NCI-H446 treated with DMSO at 0.1 percent for 48 hours (cell line): ENCODE data around the gene RPTOR.

ENCODE experiments used
- DNase-seq: peaks from one replicate; lab custom pipeline; 2025; lab: John Stamatoyannopoulos, UW

The RPTOR gene

GRCh38 chr17:80588702-80589383 is 44.2 kb downstream of the RPTOR start:
- no peak for DNase-seq

- DNase-seq = no peak
Measured at GRCh38 chr17:80591788-80592187, 47.1 kb downstream of the RPTOR start.

GRCh38 chr17:80592243-80592642 is 47.6 kb downstream of the RPTOR start:
- no peak for DNase-seq

- no peak for DNase-seq
Measured at GRCh38 chr17:80593181-80593580, 48.5 kb downstream of the RPTOR start.

- no peak for DNase-seq
Measured at GRCh38 chr17:80594431-80595269, 50.0 kb downstream of the RPTOR start.

GRCh38 chr17:80596760-80597608 is 52.3 kb downstream of the RPTOR start:
- DNase-seq = no peak

GRCh38 chr17:80598813-80599545 is 54.3 kb downstream of the RPTOR start:
- DNase-seq = no peak

- DNase-seq = no peak
Measured at GRCh38 chr17:80599546-80600305, 55.1 kb downstream of the RPTOR start.

- no peak for DNase-seq
Measured at GRCh38 chr17:80601146-80601545, 56.5 kb downstream of the RPTOR start.

GRCh38 chr17:80603396-80603795 is 58.8 kb downstream of the RPTOR start:
- no peak for DNase-seq

- no peak for DNase-seq
Measured at GRCh38 chr17:80604009-80604669, 59.5 kb downstream of the RPTOR start.

- no peak for DNase-seq
Measured at GRCh38 chr17:80604670-80605010, 60.0 kb downstream of the RPTOR start.

- no peak for DNase-seq
Measured at GRCh38 chr17:80605326-80606066, 60.9 kb downstream of the RPTOR start.

- no peak for DNase-seq
Measured at GRCh38 chr17:80608326-80608725, 63.7 kb downstream of the RPTOR start.

GRCh38 chr17:80609757-80610156 is 65.1 kb downstream of the RPTOR start:
- no peak for DNase-seq

GRCh38 chr17:80611816-80612215 is 67.2 kb downstream of the RPTOR start:
- no peak for DNase-seq

GRCh38 chr17:80612997-80613731 is 68.5 kb downstream of the RPTOR start:
- no peak for DNase-seq

GRCh38 chr17:80613732-80614071 is 69.1 kb downstream of the RPTOR start:
- no peak for DNase-seq

- no peak for DNase-seq
Measured at GRCh38 chr17:80614332-80615047, 69.9 kb downstream of the RPTOR start.
